NCI-H128 (cell line): ENCODE results near the gene CAPRIN2.

Experiments
- DNase-seq: peaks from one replicate; lab custom pipeline; 2025; ENCODE audit not compliant: unreplicated experiment; lab: John Stamatoyannopoulos, UW

The CAPRIN2 gene

GRCh38 chr12:30707613-30708342, 47.0 kb downstream of the CAPRIN2 start:
- no peak for DNase-seq

GRCh38 chr12:30706476-30706875, 48.3 kb downstream of the CAPRIN2 start:
- DNase-seq: no peak

- no peak for DNase-seq
Observed at GRCh38 chr12:30701056-30701455, 53.7 kb downstream of the CAPRIN2 start.

GRCh38 chr12:30700216-30700900, 54.4 kb downstream of the CAPRIN2 start:
- DNase-seq: no peak

- no peak for DNase-seq
Observed at GRCh38 chr12:30698346-30698745, 56.4 kb downstream of the CAPRIN2 start.

GRCh38 chr12:30696943-30697342, 57.8 kb downstream of the CAPRIN2 start:
- no peak for DNase-seq

- no peak for DNase-seq
Observed at GRCh38 chr12:30696486-30696885, 58.3 kb downstream of the CAPRIN2 start.

- DNase-seq: no peak
Observed at GRCh38 chr12:30696103-30696408, 58.7 kb downstream of the CAPRIN2 start.

GRCh38 chr12:30695199-30696102, 59.3 kb downstream of the CAPRIN2 start, which contains the start of gene IPO8:
IPO8 (minus strand) TSS chr12:30695869; CDS start chr12:30695647, 222 bp downstream.
- peak; percentile 85 for DNase-seq

GRCh38 chr12:30694412-30695198, 60.1 kb downstream of the CAPRIN2 start:
- DNase-seq: peak; percentile 13

GRCh38 chr12:30692470-30692869, 62.3 kb downstream of the CAPRIN2 start:
- no peak for DNase-seq

GRCh38 chr12:30691122-30691879, 63.5 kb downstream of the CAPRIN2 start:
- no peak for DNase-seq

GRCh38 chr12:30687265-30687986, 67.3 kb downstream of the CAPRIN2 start:
- no peak for DNase-seq

GRCh38 chr12:30679241-30679640, 75.5 kb downstream of the CAPRIN2 start:
- no peak for DNase-seq

- no peak for DNase-seq
Observed at GRCh38 chr12:30678221-30678620, 76.5 kb downstream of the CAPRIN2 start.

- DNase-seq: no peak
Observed at GRCh38 chr12:30661210-30661609, 93.5 kb downstream of the CAPRIN2 start.
